Motor neuron (in vitro differentiated cells): ENCODE data around the gene AGBL4. TPM values are rescaled to one million over a fixed set of nuclear protein-coding genes. Genes with fewer than 3 reads are reported as not detected.

ENCODE experiments used
- ATAC-seq, 8 experiments: fragments of 200-7000 bp; cut with Tn5 transposase; replicated peaks in 6 of 8; 2 replicates each; pipeline ENCODE4 v1.8.0; 2021; ENCODE audit warnings: mild to moderate bottlenecking in 8 of 8, moderate library complexity in 8 of 8
- H3K27ac ChIP-seq, 2 donors: fragments of 250-450 bp; sonication (Bioruptor Pico); 2 replicates each; pipeline ENCODE4 v1.9.0; 2021; ENCODE audit warnings: antibody characterized with exemption in 2 of 2, mild to moderate bottlenecking in 2 of 2, moderate library complexity in 1 of 2
- H3K4me1 ChIP-seq, 2 donors: fragments of 250-450 bp; sonication (Bioruptor Pico); replicated peaks in 1 of 2; 2 replicates each; pipeline ENCODE4 v1.6.1; 2021; ENCODE audit warnings: antibody characterized with exemption in 2 of 2, mild to moderate bottlenecking in 2 of 2, moderate library complexity in 1 of 2
- H3K4me3 ChIP-seq, 5 donors: fragments of 250-450 bp; sonication (Bioruptor Pico); 2 replicates each; pipeline ENCODE4 v1.9.0; 2021; ENCODE audit warnings: antibody characterized with exemption in 5 of 5, mild to moderate bottlenecking in 5 of 5, moderate library complexity in 4 of 5
- WGBS, 10 experiments: fragments of 450-650 bp; shearing (Covaris generic); methylation state at CpG; one replicate each; pipeline ENCODE4 v1.0.0; 2022; 5-methylcytosine and 5-hydroxymethylcytosine counted together
- in situ Hi-C, 9 experiments: fragments of 400-800 bp; cut with MboI; loops; one replicate each; pipeline ENCODE4 v1.15.0; 2021; ENCODE audit warnings: low sequenced_read_pairs in 9 of 9, low pct_unique_long_range_greater_than_20kb in 2 of 9; ENCODE audit not compliant: unreplicated experiment in 9 of 9
- total RNA-seq, 8 experiments: library from RNA; unstranded; fragments of 300-600 nt; gene quantifications; 2 replicates each; pipeline versions ENCODE4 v1.2.3 to v1.2.4, GENCODE V29; 2022

Gene AGBL4
- total RNA-seq, 8 experiments from 2014 or later: 0.10 to 4.5 (median 1.9) TPM

- ATAC-seq: no peak
- 53 to 72% (median 62%) methylated on average over 2 to 3 of the region's 3 CpGs; no CpG with 5 or more reads in 7 of the 10 experiments for WGBS, 10 experiments
- H3K4me1 ChIP-seq: no peaks in the 10 kb centered on the region
- in situ Hi-C loops: no loop called here
- no peak overlapping the region for H3K27ac ChIP-seq
- H3K4me3 ChIP-seq: no peak overlapping the region
These were observed 372.6 kb downstream of the AGBL4 start for GRCh38 chr1:49651136-49651535.

- ATAC-seq: no peak
- Histone ChIP-seq H3K4me1 (no peaks in the 10 kb centered on the region), H3K4me3 (no peak overlapping the region), H3K27ac (no peak overlapping the region)
- WGBS, 10 experiments: 0 to 100% (median 72%) methylated on average over 1 to 2 of the region's 2 CpGs; no CpG with 5 or more reads in 2 of the 10 experiments
- in situ Hi-C loops: no loop called here
These were observed 393.6 kb downstream of the AGBL4 start for GRCh38 chr1:49630156-49630555.

- Histone ChIP-seq H3K4me1 (no peaks in the 10 kb centered on the region), H3K27ac (no peak overlapping the region), H3K4me3 (no peak overlapping the region)
- WGBS, 10 experiments: 6 to 94% (median 57%) methylated on average over 1 to 3 of the region's 3 CpGs; no CpG with 5 or more reads in 2 of the 10 experiments
- ATAC-seq: no peak
- in situ Hi-C loops: no loop called here
These were observed 396.0 kb downstream of the AGBL4 start for GRCh38 chr1:49627781-49628180.

GRCh38 chr1:49626472-49626871 is 397.3 kb downstream of the AGBL4 start:
- in situ Hi-C loops: no loop called here

GRCh38 chr1:49622877-49623276 is 400.9 kb downstream of the AGBL4 start:
- Histone ChIP-seq H3K4me1 (no peaks in the 10 kb centered on the region), H3K4me3 (no peak overlapping the region), H3K27ac (no peak overlapping the region)
- in situ Hi-C loops: no loop called here
- 20 to 100% (median 80%) methylated on average over 1 to 3 of the region's 3 CpGs for WGBS, 10 experiments
- no peak for ATAC-seq

More at GRCh38 chr1:49626472-49626871, 397.3 kb downstream of the AGBL4 start:
- H3K4me3 ChIP-seq: no peak overlapping the region
- no peak for ATAC-seq
- no peak overlapping the region for H3K27ac ChIP-seq
- H3K4me1 ChIP-seq: no peaks in the 10 kb centered on the region

GRCh38 chr1:49606082-49606481 is 417.7 kb downstream of the AGBL4 start:
- 22 to 85% (median 39%) methylated on average over 1 to 5 of the region's 5 CpGs for WGBS, 10 experiments
- ATAC-seq: peak in 2 of 8 experiments; percentile 27 to 58
- Histone ChIP-seq H3K27ac (no peak overlapping the region), H3K4me1 (peaks cover 0 to 15% of the 10 kb centered on the region in 2 donors), H3K4me3 (no peak overlapping the region)
- in situ Hi-C loops: no loop called here

GRCh38 chr1:49597436-49597835 is 426.3 kb downstream of the AGBL4 start:
- no peaks in the 10 kb centered on the region for H3K4me1 ChIP-seq
- no peak overlapping the region for H3K27ac ChIP-seq
- H3K4me3 ChIP-seq: no peak overlapping the region
- in situ Hi-C loops: no loop called here
- ATAC-seq: no peak

- 0 to 85% (median 25%) methylated on average over 1 to 3 of the region's 3 CpGs; no CpG with 5 or more reads in 3 of the 10 experiments for WGBS, 10 experiments
- Histone ChIP-seq H3K27ac (no peak overlapping the region), H3K4me3 (no peak overlapping the region), H3K4me1 (no peaks in the 10 kb centered on the region)
- in situ Hi-C loops: no loop called here
- no peak for ATAC-seq
These were observed 447.3 kb downstream of the AGBL4 start for GRCh38 chr1:49576327-49576901.

GRCh38 chr1:49556676-49557234 is 467.0 kb downstream of the AGBL4 start:
- no peak for ATAC-seq
- H3K27ac ChIP-seq: no peak overlapping the region
- H3K4me3 ChIP-seq: no peak overlapping the region
- in situ Hi-C loops: no loop called here
- WGBS, 10 experiments: 0 to 100% (median 83%) methylated on average over 1 to 19 of the region's 30 CpGs; no CpG with 5 or more reads in 2 of the 10 experiments
- no peaks in the 10 kb centered on the region for H3K4me1 ChIP-seq

GRCh38 chr1:49552101-49552500 is 471.7 kb downstream of the AGBL4 start:
- Histone ChIP-seq H3K27ac (no peak overlapping the region), H3K4me1 (no peaks in the 10 kb centered on the region), H3K4me3 (no peak overlapping the region)
- no peak for ATAC-seq
- 71 to 100% (median 76%) methylated on average over 1 to 4 of the region's 5 CpGs; no CpG with 5 or more reads in 7 of the 10 experiments for WGBS, 10 experiments
- in situ Hi-C loops: no loop called here

GRCh38 chr1:49544615-49545014 is 479.1 kb downstream of the AGBL4 start:
- ATAC-seq: no peak
- no peaks in the 10 kb centered on the region for H3K4me1 ChIP-seq
- in situ Hi-C loops: no loop called here
- no peak overlapping the region for H3K4me3 ChIP-seq
- H3K27ac ChIP-seq: no peak overlapping the region
- 0 to 85% (median 54%) methylated on average over 3 of the region's 3 CpGs; no CpG with 5 or more reads in 2 of the 10 experiments for WGBS, 10 experiments

GRCh38 chr1:49541096-49541752 is 482.5 kb downstream of the AGBL4 start:
- no peak overlapping the region for H3K4me3 ChIP-seq
- no peak overlapping the region for H3K27ac ChIP-seq
- in situ Hi-C loops: no loop called here
- 27 to 100% (median 89%) methylated on average over 2 to 14 of the region's 24 CpGs; no CpG with 5 or more reads in 3 of the 10 experiments for WGBS, 10 experiments
- no peak for ATAC-seq
- no peaks in the 10 kb centered on the region for H3K4me1 ChIP-seq

GRCh38 chr1:49527606-49528305 is 496.0 kb downstream of the AGBL4 start:
- H3K4me3 ChIP-seq: no peak overlapping the region
- H3K4me1 ChIP-seq: no peaks in the 10 kb centered on the region
- in situ Hi-C loops: no loop called here
- peak in 1 of 8 experiments; percentile 50 for ATAC-seq
- WGBS, 10 experiments: 6 to 82% (median 52%) methylated on average over 1 to 7 of the region's 7 CpGs
- H3K27ac ChIP-seq: no peak overlapping the region
